ENCODE results near the gene GPX4.

Gene GPX4

DNA sequence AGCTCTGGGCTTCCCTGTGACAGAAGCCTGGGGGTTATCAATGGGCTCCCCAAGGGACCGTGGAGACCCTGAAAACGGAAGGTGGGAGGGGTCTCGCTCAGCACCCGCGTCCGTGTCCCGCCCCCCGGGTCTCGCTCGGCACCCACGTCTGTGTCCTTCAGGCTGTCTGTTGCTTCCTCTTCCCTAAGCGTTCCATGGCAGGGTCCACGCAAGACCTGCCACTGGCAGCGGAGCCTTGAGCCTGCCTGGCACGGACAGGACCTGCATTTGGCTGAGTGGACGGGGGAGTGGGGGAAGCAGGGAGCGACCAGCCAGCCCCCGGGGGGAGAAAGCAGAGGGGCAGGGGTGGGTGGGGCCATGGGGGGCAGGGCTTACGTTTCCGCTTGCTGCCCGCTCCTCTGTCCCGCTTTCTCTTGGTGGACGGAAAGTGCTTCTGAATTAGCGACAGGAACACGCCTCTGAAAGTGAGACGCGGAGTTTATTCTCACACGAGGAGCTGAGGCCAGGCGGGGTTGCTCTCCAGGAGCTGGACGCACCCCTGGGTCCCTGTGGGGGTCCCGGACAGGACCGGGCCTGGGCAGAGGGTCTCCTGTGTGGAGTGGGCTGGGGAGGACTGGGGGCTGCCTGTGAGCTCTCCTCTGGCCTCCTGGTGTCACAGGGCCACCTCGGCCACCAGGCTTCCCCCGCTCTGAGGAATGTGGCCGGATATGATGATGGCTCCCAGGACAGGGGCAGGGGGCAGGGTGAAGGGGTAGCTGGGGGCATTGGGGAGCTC lies 12.0 kb downstream of the GPX4 start:
- TF ChIP-seq, protein P1, sequence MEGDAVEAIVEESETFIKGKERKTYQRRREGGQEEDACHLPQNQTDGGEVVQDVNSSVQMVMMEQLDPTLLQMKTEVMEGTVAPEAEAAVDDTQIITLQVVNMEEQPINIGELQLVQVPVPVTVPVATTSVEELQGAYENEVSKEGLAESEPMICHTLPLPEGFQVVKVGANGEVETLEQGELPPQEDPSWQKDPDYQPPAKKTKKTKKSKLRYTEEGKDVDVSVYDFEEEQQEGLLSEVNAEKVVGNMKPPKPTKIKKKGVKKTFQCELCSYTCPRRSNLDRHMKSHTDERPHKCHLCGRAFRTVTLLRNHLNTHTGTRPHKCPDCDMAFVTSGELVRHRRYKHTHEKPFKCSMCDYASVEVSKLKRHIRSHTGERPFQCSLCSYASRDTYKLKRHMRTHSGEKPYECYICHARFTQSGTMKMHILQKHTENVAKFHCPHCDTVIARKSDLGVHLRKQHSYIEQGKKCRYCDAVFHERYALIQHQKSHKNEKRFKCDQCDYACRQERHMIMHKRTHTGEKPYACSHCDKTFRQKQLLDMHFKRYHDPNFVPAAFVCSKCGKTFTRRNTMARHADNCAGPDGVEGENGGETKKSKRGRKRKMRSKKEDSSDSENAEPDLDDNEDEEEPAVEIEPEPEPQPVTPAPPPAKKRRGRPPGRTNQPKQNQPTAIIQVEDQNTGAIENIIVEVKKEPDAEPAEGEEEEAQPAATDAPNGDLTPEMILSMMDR (IDR thresholded peaks at IDR 0.05; ENCODE audit: borderline replicate concordance, insufficient read depth, low read depth, low read length): no peak
- H3K4me3 ChIP-seq (ENCODE audit: low read depth, low read length): no peak overlapping the region

DNA sequence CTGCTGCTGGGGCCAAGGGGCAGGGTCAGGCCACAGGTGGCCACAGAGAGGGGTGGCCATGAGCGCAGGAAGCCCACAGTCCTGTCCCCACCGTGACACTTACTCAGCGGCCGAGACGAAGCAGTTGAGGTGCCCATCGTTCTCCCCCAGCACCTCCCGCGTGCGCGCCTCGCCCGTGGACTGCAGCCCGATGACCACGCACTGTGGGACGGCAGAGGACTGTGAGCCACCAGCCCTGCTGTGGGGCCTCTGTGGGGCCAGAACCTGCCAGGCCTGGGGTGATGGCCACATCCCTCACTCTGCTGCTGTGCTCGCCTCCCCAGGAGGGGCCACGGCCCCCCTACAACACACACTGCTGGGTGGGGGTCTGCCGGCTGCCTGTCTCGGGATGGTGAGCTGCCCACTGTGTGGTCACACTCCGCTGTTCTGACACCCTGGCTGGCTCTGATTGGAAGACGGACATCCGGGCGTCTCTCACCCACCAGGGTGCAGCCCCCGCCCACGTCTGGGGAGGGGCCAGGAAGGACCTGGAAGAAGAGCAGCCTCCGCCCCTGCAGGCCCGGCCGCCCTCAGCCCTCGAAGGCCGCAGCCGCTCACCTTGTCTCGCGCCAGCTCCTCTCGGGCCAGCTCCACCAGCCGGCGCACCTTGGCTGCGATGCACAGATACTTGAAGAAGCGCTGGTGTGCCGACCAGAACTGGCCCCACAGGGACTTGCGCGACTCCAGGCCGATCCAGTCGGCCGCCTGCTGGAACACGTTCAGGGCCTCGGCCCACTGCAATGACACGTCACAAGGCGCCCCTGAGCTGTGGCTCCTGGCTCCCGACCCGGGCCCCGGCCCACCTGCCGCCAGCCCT lies 13.2 kb downstream of the GPX4 start:
- TF ChIP-seq, protein P1 (IDR thresholded peaks at IDR 0.05; ENCODE audit: borderline replicate concordance, insufficient read depth, low read depth, low read length): no peak
- no peak overlapping the region for H3K4me3 ChIP-seq (ENCODE audit: low read depth, low read length)

DNA sequence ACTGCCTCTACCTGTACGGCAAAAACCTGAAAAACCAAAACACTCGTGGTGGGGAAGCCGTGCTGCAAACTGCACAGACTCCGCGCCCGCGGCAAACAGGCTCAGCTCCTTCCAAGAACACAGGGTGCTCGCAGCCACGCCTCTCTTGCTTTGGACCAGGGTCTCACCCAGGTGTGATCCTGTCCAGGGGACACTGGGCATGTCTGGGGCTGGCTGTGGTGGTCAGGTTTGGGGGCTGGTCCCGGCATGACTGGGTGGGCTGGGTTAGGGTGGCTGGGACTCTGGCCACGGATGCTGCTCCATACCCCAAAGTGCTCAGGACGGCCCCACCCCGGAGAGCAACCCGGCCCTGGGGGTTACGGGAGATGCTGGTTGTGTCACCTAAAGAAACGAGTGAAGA lies 13.9 kb downstream of the GPX4 start:
- TF ChIP-seq, protein P1 (IDR thresholded peaks at IDR 0.05; ENCODE audit: borderline replicate concordance, insufficient read depth, low read depth, low read length): no peak
- no peak overlapping the region for H3K4me3 ChIP-seq (ENCODE audit: low read depth, low read length)

DNA sequence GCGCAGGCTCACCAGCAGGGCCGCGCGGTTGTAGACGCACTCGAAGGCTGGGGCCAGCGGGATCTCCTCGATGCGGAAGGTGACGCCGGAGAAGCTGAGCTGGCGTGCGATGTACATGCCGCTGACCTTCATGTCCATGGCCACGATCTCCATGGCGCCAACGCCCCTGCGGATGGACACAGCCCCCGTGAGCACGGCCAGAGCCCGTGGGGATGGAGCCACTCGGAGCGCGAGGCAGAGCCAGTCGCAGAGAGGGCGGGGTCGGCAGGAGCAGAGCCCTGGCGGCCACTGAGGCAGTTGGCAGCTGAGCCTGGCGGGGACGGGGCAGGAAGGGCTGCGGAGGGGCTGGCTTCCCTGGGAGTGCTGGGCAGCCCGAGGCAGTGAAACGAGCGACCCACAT lies 15.2 kb downstream of the GPX4 start:
- TF ChIP-seq, protein P1 (IDR thresholded peaks at IDR 0.05; ENCODE audit: borderline replicate concordance, insufficient read depth, low read depth, low read length): no peak
- no peak overlapping the region for H3K4me3 ChIP-seq (ENCODE audit: low read depth, low read length)

DNA sequence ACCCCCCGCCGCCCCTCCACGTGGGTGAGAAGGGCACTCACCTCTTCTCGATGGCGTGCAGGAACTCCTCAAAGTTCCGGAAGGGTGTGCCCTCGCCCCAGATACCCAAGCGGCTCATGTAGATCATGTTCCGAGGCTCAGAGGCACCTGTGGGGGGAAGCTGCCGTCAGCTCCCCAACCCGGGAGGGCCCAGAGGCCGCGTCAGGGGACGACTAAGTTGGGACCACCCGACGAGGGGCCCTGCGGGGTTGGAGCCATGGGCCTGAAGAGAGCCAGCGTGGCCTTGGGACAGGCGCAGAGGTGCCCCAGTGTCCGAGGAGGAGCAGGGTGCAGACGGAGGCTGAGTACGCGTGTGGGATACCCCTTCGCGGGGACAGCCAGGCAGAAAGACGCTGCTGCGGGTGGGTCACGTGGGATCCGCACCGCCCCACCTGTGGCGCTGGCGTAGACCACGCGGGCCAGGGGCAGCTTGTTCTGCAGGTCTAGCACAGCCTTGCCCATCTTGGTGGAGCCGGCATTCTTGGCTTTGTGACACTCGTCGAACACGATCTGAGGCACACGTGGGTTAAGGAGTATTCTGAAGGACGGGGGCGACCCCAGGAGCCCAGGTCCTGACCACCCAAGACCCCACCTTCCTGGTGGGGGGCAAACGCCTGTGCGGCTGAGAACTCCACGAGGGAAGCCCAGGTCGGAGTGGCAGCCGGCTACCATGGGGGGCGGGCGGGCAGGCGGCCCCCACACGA lies 15.9 kb downstream of the GPX4 start:
- TF ChIP-seq, protein P1 (IDR thresholded peaks at IDR 0.05; ENCODE audit: borderline replicate concordance, insufficient read depth, low read depth, low read length): no peak

DNA sequence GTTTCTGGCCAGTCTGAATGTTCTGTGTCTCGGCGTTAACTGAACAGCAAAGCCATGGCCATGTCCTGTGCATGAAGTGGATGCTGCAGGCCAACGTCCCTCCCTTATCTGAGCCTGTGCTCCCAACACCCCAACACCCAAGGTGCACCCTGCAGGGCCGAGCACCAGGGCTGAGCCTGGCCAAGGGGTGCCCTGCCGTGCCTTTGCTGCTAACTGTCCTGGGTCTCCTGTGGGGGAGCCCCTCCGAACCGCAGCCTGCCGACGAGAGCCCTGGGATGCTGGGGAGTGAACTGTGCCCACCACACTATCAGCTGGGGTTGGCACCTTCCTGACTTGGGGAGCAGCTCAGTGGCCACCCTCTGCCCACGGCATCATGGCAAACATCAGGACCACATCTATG lies 17.6 kb downstream of the GPX4 start:
- TF ChIP-seq, protein P1 (IDR thresholded peaks at IDR 0.05; ENCODE audit: borderline replicate concordance, insufficient read depth, low read depth, low read length): no peak
- H3K4me3 ChIP-seq (ENCODE audit: low read depth, low read length): no peak overlapping the region

More for the DNA sequence above, 15.9 kb downstream of the GPX4 start:
- no peak overlapping the region for H3K4me3 ChIP-seq (ENCODE audit: low read depth, low read length)

Measured in GM12875 (cell line).